CD4-positive, alpha-beta T cell treated with Interferon alpha-2 for 1 hour (primary cell): ENCODE data around the gene COL1A2.

Experiments used
- DNase-seq, 2 donors: peaks; one replicate each; pipeline ENCODE4 v3.0.0-alpha.2; 2020 to 2022

COL1A2 gene

DNA sequence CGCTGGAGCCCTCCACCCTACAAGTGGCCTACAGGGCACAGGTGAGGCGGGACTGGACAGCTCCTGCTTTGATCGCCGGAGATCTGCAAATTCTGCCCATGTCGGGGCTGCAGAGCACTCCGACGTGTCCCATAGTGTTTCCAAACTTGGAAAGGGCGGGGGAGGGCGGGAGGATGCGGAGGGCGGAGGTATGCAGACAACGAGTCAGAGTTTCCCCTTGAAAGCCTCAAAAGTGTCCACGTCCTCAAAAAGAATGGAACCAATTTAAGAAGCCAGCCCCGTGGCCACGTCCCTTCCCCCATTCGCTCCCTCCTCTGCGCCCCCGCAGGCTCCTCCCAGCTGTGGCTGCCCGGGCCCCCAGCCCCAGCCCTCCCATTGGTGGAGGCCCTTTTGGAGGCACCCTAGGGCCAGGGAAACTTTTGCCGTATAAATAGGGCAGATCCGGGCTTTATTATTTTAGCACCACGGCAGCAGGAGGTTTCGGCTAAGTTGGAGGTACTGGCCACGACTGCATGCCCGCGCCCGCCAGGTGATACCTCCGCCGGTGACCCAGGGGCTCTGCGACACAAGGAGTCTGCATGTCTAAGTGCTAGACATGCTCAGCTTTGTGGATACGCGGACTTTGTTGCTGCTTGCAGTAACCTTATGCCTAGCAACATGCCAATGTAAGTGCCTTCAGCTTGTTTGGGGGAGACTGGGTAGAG, at the start of gene COL1A2:
COL1A2 (plus strand) TSS at position 459 of the 704 bp plus-strand sequence; CDS start at position 596, 137 bp downstream.
- no peak for DNase-seq

DNA sequence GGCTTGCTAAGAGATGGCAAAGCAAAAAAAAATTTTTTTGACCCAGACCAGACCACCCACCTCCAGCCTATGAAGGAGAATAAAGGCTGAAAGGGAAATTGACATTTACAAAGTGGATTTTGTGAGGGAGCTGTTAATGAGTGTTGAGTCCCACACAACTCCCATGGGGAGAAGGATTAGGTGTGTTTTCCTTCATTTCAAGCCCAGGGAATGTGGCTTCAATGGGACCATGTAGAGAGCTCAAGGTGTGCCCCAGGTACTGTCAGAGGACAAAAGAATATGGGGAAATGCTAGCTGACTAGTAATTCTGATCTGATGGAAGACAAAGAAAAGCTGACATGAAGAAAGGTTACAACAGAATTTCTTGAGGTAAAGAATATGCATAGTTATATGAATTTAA, 48.8 kb upstream of the COL1A2 start:
- no peak for DNase-seq

DNA sequence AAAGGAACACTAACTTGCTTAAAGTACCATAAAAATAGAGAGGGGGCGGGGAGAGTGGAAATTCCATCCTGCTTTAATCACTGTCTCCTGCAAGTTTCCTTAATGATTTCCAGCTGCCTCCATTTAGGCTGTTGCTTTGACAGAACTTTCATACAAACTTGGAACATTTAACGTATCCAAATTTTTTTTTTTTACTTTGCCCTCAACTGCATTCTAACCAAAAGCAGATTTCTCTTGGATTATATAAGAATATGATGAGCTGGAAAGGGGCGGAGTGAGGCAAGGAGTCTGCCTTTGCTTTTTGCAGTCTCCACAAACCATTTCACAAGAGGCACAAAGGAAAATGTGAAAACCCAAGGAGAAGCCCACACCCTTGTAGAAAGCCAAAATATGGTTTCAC, 46.6 kb upstream of the COL1A2 start:
- no peak for DNase-seq

DNA sequence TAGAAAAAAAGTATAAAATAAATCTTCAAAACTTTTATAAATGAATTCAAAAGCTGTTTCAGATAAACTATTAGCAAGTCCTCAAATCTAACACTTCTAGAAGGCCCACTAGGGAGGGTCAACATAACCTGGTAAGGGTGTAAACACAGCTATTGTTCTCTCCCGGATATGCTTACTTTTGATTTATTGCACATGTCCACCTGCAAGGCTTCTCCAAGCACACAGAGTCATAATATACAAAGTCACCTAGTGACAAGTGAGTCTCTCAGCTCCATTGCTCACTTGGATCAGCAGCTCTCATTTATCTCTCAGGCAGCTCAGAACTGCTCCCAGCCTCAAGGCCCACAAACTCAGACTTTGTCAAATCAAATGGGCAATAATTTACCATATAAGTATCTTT, 44.0 kb upstream of the COL1A2 start:
- no peak for DNase-seq

DNA sequence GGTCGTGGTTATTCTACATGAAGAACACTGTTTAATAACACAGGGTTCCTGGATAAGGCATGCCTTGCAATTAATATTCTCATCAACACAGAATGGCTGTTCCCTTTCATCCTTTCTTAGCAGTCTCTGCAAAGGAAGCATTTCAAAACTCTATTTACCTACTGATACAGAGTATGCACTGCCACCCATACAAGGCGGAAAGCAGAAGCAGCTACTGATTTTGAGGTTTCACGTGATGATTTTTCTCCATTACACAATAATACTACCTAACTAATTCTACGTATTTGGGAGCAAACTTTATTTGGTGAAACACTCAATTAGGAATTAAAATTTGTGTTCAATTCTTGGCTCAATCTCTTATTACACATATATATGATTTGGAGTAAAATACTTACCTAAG, 43.0 kb upstream of the COL1A2 start:
- no peak for DNase-seq

DNA sequence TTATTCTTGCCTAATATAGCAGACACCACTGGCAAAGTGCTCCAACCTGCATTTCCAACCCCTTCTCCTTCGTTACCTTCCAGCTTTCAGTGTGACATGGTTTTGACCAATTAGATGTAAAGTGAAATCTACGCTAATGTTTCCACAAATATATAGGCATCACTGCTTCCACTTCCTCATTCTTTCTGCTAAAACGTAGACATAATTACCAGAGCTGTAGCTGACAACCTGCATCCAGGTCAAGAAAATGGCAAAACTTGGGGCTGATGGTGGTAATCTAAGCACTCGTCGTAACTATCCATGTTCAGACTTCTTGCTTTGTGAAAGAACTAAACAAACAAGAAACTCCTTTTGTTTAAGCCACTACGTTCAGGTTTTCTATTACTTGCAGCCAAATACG, 41.8 kb upstream of the COL1A2 start:
- no peak for DNase-seq

DNA sequence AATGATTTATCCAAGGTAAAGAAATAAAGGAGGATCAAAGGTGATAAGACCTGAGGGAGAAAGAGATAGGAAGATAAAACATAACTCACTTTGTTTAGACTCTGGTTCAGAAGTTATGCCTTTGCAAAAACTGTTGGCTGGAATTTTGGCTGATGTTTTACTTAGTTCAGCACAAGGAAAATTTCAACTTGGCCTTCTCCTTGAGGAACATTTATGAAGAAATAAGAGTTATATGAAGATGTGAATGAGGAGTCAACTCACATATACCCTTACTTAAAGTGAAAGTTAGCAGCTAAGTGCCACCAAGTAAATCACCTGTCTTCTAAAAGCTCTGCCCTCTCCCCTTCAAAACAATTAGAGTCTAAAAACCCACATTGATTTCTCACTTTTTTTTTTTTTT, 39.7 kb upstream of the COL1A2 start:
- no peak for DNase-seq

DNA sequence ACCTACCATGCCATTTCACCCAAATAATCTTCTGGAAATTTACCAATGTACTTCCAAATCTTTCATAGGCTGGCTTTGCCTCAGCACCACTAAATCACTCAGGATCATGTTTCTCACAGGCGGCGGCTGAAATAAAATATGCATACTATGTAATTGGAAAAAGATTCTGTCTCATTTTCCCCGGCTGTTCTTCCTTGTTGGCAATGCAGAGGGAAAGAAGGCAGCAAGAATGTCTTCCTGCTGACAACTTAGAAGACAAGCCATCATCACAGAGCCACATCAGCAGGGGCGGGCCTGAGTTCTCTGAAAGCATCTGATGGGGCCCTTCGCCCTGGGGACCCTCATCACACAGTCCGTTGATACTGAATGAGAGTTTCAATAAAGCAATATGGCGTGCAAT, 39.2 kb upstream of the COL1A2 start:
- no peak for DNase-seq

DNA sequence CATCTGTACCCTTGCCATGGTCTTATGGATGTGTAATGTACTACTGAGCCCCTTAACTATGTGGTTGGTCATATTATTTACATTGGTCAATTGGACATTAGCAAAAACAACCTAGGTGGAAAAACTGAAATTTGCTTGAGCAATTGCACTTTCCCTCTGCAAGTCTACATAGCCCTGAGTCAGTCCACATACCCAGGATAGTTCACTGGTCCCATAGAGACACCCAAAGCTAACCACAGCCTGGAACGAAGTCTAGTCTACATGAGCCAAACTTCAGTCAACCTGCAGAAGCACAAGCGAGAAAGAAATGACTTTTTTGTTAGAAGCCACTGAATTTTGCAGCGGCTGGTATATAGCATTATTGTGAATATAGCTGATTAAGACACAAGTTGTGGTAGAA, 37.6 kb upstream of the COL1A2 start:
- DNase-seq, result no peak

DNA sequence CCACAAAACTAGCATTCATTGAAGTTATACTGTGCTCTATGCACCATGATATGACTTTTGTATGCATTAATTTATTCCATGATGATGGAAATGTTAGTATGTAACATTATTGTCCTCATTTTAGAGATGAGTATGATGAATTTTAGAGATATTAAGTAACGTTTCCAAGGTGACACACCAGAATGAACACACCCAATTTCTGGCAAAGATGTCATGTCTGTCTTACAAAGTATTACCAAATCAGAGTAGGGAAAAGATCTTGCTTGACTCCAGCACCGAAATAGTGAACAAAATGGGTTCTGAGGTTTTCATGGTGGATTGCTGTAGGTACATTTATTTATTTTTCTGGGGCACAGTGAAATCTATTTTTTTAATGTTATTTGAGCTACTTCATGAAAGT, 33.8 kb upstream of the COL1A2 start:
- no peak for DNase-seq

DNA sequence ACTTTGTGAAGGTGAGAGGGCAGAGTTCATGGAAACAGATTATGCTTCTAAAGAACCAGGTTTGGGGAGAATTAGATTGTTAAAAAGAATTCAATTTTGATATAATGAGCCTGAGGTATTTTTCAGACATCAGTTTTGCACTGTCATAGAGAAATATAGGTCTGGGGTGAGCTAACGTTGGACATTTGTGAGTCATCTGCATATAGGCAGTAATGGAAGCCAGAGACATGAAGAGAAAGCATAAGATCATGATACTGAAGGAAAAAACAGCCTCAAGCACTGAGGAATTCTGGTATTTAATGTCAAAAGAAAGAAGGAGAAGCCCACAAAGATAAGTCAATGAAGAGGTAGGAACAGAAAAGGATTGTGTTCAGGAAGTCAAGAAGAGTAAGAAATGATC, 32.4 kb upstream of the COL1A2 start:
- DNase-seq, result no peak

DNA sequence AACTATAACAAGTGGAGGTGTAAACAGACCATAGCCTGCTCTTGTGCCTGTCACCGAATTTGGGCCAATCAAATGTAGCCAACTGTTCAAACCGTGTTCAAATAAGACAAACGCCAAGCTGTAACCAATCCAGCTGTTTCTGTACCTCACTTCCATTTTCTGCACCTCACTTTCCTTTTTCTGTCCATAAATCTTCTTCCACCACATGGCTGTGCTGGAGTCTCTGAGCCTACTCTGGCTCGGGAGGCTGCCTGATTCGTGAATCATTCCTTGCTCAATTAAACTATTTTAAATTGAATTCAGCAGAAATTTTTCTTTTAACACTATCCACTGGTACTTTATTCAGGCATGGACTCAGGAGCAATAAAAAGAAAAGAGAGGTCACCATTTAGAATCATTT, 29.9 kb upstream of the COL1A2 start:
- DNase-seq, result no peak

DNA sequence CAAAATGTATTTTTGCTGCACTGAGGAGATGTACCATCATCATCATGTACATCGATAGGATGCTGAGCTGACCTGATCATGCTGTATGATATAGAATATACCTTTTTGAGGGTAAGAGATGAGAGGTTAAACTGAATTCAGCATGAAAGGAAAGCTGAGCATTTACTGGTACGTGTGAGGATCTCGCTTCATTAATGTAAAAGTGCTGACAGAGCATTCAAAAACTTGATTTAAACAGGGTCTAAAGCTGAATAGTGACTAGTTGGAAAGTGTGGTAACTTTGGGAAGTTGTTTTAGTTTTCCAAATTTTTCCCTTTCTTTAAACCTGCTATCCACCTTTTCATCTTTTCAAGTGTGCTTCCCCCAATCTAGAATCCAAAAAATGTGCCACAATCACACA, 28.5 kb upstream of the COL1A2 start:
- DNase-seq, result no peak

DNA sequence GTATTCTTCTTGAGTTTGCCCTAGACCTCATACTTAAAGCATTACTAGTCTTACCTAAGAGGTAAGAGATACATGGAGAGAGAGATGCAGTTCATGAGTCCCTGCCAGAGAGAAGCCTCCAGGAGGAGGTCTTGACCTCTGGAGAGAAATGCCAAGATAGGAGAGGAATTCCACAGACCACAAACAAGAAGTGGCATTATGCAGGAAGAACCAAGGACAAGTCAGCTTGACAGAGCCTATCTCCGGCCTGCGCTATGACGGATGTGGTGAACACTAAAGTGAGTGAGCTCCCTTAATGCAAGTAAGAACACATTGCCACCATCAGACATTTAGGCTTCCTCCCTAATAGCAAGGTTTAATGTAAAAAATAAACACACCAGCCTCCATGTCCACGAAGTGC, 27.9 kb upstream of the COL1A2 start:
- DNase-seq, result no peak

DNA sequence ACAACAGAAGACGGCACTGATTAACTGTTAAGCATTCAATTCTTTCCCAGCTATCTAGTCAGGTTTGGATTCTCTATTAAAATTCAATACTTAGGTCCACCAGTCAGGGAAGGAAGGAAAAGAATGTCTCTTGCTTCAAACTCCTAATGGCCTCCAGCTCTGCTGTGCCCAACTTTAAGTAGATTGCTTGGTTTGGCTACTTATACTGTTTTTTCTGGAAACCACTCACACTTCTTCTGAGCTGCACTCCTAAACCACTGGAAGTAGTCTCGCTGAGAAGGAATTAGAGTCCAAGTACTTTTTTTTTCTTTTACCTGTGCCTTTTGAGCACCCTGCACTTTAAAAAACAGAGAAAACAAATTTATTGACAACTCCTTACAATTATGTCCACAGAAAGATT, 26.7 kb upstream of the COL1A2 start:
- DNase-seq, result no peak

DNA sequence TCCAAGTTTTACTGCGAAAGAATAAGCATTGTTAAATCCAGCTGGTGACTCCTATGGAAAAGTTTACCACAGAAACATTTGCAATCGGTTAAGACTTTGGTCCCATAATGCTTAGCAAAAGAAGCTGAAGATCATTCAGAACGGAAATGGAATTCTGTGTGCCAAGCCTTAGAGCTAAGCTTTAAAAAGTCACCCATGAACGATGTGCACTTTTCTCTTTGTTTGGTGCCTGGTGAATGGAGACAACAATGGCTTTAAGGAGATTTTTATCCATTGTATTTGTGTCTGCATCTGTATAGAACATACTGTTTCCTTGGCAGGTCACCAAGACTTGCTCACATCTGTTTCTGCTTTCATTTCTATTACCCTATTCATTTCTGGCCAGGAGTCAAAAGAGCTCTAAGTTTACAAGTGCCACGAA, 26.3 kb upstream of the COL1A2 start:
- no peak for DNase-seq

DNA sequence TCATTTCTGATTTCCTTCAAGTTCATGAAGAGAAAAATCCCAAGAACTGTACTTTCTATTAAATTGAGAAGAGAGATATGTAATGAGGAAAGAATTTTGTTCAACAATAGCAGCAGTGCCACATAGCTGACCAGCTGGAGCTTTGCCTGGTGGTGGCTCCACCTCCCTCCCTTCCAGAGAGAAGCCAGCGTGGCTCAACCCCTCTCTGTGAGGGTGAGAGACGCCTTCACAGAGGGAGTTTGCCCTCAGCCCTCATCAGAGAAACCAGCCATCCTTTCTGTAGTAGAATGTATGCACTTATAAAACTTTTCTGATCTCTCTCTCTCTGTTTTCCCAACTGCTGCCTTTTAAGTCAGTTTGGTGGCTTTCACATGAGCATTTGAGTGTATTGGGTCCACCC, 20.5 kb upstream of the COL1A2 start:
- no peak for DNase-seq

DNA sequence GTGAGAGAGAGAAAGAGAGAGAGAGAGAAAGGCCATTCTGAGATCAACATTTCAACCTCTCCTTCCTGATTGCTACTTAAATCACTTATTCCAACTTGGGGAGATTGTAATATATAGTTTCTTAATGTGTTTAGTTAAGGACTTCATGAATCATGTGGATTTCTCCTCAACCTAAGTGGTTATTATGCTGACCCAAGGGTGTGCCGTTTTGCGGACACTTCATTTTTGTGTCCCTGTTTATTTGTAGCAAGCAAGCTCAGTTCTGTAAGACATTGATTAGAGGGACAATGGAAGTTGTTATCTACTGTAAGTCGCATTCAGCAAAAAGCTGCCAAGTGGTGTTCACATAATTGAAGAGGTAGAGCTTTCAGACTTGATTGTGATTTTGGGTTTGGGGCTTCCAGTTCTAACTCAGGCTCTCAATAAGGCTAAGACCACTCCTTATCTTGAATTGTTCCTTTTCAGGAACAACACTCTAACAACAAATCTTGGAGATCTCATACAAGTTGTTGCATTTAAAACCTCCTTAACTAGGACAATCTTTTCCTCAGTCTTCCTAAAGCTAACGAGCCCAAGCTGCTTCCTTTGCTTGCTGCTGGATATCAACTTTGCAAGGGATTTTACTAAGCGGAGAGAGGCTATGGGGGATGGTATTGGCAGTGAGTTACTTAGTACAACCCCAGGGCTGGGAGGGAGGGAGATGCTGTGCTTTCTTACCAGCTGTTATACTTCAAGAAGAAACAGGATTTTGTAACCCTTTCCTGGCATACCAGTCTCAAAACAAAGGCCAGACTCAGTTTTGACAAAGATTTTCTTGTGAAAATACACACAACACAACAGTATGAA, 19.8 kb upstream of the COL1A2 start:
- DNase-seq, result no peak

DNA sequence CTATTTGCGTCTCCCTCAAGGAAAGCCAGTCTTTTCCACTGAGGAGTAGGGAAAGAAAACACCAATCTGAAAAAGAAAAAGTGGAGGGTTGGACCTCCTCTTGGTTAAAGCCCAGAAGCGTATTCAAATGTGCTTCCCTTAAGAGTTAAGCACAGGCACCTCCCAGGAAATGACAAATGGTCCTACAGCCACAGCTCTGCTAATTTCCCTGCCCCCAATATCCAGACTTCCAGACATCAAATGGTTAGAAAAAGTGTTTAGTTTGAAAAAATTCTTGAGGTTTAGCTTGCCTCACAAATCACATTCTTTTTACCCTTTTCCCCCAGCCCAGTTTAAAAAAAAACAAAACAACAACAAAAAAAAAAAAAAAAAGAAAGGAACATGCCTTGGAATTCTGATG, 19.0 kb upstream of the COL1A2 start:
- DNase-seq, result no peak

DNA sequence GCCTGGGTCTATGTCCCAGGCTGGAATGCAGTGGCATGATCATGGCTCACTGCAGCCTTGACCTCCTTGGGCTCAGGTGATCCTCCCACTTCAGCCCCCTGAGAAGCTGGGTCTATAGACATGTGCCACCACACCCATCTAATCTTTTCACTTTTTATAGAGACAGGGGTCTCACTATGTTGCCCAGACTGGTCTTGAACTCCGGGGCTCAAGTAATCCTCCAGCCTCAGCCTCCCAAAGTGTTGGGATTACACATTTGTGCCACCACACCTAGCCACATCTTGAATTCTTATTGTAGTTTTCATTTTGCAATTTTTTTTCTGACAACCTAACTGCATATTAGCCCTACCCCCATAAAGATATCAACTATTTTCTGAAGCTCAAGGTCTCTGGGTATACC, 18.4 kb upstream of the COL1A2 start:
- DNase-seq, result no peak

DNA sequence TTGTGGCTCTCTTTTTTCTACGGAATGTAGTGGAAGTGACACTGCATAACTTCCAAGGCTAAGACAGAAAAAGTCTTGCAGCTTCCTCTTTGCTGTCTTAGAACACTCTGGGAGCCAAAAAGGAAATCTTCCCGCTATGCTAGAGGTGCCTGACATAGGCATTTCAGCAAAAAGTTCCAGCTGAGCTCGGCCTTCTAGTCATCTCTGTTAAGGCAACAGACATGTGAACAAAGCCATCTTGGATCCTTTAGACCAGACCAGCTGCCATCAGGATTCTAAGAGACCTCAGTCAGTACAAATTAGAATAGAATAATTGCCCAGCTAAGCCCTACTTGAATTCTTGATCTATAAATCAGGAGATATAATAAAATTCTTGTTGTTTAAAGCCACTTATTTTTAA, 16.3 kb upstream of the COL1A2 start:
- DNase-seq, result no peak

DNA sequence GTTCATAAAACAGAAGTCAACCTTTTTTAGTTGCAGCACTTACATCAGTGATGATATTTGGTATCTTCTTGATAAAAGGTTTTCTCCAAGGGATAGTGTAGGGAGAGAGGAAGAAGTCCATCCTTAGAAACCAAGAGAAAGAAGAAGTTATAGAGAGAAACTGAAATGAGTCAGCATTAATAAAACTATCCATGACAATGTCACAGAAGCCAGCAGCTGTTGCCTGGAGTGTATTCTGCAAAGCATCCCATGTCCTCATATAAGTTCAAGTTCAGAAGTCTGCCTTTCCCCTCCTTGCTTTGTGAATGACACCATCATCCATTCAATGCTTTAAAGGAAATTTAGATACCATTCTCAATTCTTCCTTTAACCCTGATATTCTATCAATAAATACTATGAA, 14.4 kb upstream of the COL1A2 start:
- no peak for DNase-seq

DNA sequence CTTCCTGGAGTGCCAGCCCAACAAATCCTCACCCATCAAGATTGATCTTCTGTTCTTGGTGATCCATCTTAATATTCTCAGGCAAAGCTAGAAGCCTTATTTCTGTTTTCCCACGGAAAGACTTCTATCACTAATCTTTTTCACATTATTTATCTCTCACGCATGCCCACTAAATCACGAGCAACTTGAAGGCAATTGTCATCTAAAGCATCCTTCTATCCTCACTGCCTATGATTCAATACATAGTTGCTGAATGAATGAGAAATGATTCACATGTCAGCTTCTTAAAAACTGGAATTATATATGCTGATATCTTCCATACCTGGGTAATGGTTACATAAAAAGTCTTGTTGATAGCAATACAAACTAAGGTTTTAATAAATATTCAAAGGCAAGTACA, 12.6 kb upstream of the COL1A2 start:
- no peak for DNase-seq

DNA sequence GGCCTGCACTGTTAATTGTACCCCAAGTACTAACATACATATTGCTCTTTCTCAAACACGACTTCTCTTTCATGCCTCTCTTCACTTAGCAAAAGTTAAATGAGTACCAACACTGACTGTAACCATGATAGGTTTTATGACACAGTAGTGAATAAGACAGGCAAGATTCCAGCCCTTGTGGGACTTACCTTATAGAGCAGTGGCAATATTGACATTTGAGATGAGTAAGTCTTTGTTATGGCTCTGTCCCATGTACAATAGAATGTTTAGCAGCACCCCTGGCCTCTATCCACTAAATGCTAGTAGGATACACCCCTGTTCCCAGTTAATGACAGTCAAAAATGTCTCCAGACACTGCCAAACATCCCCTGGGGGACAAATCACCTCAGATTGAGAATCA, 11.9 kb upstream of the COL1A2 start:
- DNase-seq, result no peak

DNA sequence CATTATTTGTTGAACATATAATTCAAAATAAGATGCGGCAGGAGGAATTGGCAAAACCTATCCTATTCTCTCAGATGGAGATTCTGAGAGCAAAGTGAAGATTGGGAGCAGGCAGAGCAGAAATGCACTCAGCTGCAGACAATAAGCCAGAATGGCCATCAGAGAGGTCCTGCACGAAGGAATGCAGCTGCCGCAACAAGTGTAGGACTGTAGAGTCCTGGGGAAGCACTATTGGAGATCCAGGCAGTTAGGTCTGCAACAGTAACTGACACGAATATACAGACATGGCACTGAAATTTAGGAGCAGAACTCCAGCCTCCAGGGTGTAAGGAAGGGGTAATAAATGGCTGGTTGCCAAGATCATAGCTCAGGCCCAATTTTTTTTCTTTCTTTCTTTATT, 10.4 kb upstream of the COL1A2 start:
- DNase-seq, result no peak
